ENCODE results near the gene HERC2. TPM values are rescaled to one million over a fixed set of nuclear protein-coding genes. Genes with fewer than 3 reads are reported as not detected.
"Not testable (repeated sequence)": the region's sequence is repeated elsewhere in the genome, so short reads cannot be mapped to it uniquely, and the experiment has no call there.

Gene HERC2
- total and polyA plus RNA-seq, 4 donors, result 14.6 to 45.4 (median 26.6) TPM

GRCh38 chr15:28316958-28317357, 5.0 kb downstream of the HERC2 start:
- H3K27ac ChIP-seq (ENCODE audit: low read depth in 1 of 2, low read length in 2 of 2); H3K36me3 ChIP-seq (ENCODE audit: control insufficient read depth in 4 of 4, insufficient read depth in 3 of 4, low read depth in 1 of 4, low read length in 3 of 4); H3K27me3 ChIP-seq (ENCODE audit: control insufficient read depth in 4 of 4, insufficient read depth in 4 of 4, low read length in 3 of 4); DNase-seq (ENCODE audit: low spot score); H3K9ac ChIP-seq (ENCODE audit: low read depth in 1 of 2, low read length in 2 of 2); H3K9me3 ChIP-seq (ENCODE audit: control insufficient read depth in 4 of 4, low read length in 3 of 4); H3K4me1 ChIP-seq (ENCODE audit: control insufficient read depth in 4 of 4, insufficient read depth in 4 of 4, low read length in 3 of 4); H3K4me3 ChIP-seq (ENCODE audit: low read depth in 1 of 3, low read length in 3 of 3): not testable (repeated sequence)
- 97% methylated on average over 7 of the region's 7 CpGs for WGBS

GRCh38 chr15:28310454-28310853, 11.5 kb downstream of the HERC2 start:
- H3K9ac ChIP-seq (ENCODE audit: low read depth in 1 of 2, low read length in 2 of 2); H3K27me3 ChIP-seq (ENCODE audit: control insufficient read depth in 4 of 4, insufficient read depth in 4 of 4, low read length in 3 of 4); H3K4me1 ChIP-seq (ENCODE audit: control insufficient read depth in 4 of 4, insufficient read depth in 4 of 4, low read length in 3 of 4); H3K36me3 ChIP-seq (ENCODE audit: control insufficient read depth in 4 of 4, insufficient read depth in 3 of 4, low read depth in 1 of 4, low read length in 3 of 4); H3K9me3 ChIP-seq (ENCODE audit: control insufficient read depth in 4 of 4, low read length in 3 of 4); H3K27ac ChIP-seq (ENCODE audit: low read depth in 1 of 2, low read length in 2 of 2); H3K4me3 ChIP-seq (ENCODE audit: low read depth in 1 of 3, low read length in 3 of 3); DNase-seq (ENCODE audit: low spot score): not testable (repeated sequence)
- WGBS, result 87% methylated on average over 9 of the region's 11 CpGs

- WGBS, result 97% methylated on average over 5 of the region's 5 CpGs
- H3K36me3 ChIP-seq (ENCODE audit: control insufficient read depth in 4 of 4, insufficient read depth in 3 of 4, low read depth in 1 of 4, low read length in 3 of 4); H3K9ac ChIP-seq (ENCODE audit: low read depth in 1 of 2, low read length in 2 of 2); DNase-seq (ENCODE audit: low spot score); H3K9me3 ChIP-seq (ENCODE audit: control insufficient read depth in 4 of 4, low read length in 3 of 4); H3K27me3 ChIP-seq (ENCODE audit: control insufficient read depth in 4 of 4, insufficient read depth in 4 of 4, low read length in 3 of 4); H3K27ac ChIP-seq (ENCODE audit: low read depth in 1 of 2, low read length in 2 of 2); H3K4me3 ChIP-seq (ENCODE audit: low read depth in 1 of 3, low read length in 3 of 3); H3K4me1 ChIP-seq (ENCODE audit: control insufficient read depth in 4 of 4, insufficient read depth in 4 of 4, low read length in 3 of 4): not testable (repeated sequence)
Measured at GRCh38 chr15:28308718-28309117, 13.3 kb downstream of the HERC2 start.

- not testable (repeated sequence) for H3K4me1 ChIP-seq (ENCODE audit: control insufficient read depth in 4 of 4, insufficient read depth in 4 of 4, low read length in 3 of 4); H3K27ac ChIP-seq (ENCODE audit: low read depth in 1 of 2, low read length in 2 of 2); H3K27me3 ChIP-seq (ENCODE audit: control insufficient read depth in 4 of 4, insufficient read depth in 4 of 4, low read length in 3 of 4); H3K36me3 ChIP-seq (ENCODE audit: control insufficient read depth in 4 of 4, insufficient read depth in 3 of 4, low read depth in 1 of 4, low read length in 3 of 4); H3K4me3 ChIP-seq (ENCODE audit: low read depth in 1 of 3, low read length in 3 of 3); H3K9me3 ChIP-seq (ENCODE audit: control insufficient read depth in 4 of 4, low read length in 3 of 4); H3K9ac ChIP-seq (ENCODE audit: low read depth in 1 of 2, low read length in 2 of 2); DNase-seq (ENCODE audit: low spot score)
- WGBS, result 96% methylated on average over 2 of the region's 2 CpGs
Measured at GRCh38 chr15:28305700-28306099, 16.3 kb downstream of the HERC2 start.

GRCh38 chr15:28297434-28297833, 24.5 kb downstream of the HERC2 start:
- WGBS, result 96% methylated on average over 3 of the region's 3 CpGs
- not testable (repeated sequence) for H3K4me1 ChIP-seq (ENCODE audit: control insufficient read depth in 4 of 4, insufficient read depth in 4 of 4, low read length in 3 of 4); H3K27ac ChIP-seq (ENCODE audit: low read depth in 1 of 2, low read length in 2 of 2); DNase-seq (ENCODE audit: low spot score); H3K9me3 ChIP-seq (ENCODE audit: control insufficient read depth in 4 of 4, low read length in 3 of 4); H3K9ac ChIP-seq (ENCODE audit: low read depth in 1 of 2, low read length in 2 of 2); H3K4me3 ChIP-seq (ENCODE audit: low read depth in 1 of 3, low read length in 3 of 3); H3K27me3 ChIP-seq (ENCODE audit: control insufficient read depth in 4 of 4, insufficient read depth in 4 of 4, low read length in 3 of 4); H3K36me3 ChIP-seq (ENCODE audit: control insufficient read depth in 4 of 4, insufficient read depth in 3 of 4, low read depth in 1 of 4, low read length in 3 of 4)

GRCh38 chr15:28296814-28297213, 25.2 kb downstream of the HERC2 start:
- 92% methylated on average over 4 of the region's 4 CpGs for WGBS
- H3K27ac ChIP-seq (ENCODE audit: low read depth in 1 of 2, low read length in 2 of 2); H3K27me3 ChIP-seq (ENCODE audit: control insufficient read depth in 4 of 4, insufficient read depth in 4 of 4, low read length in 3 of 4); H3K36me3 ChIP-seq (ENCODE audit: control insufficient read depth in 4 of 4, insufficient read depth in 3 of 4, low read depth in 1 of 4, low read length in 3 of 4); DNase-seq (ENCODE audit: low spot score); H3K9ac ChIP-seq (ENCODE audit: low read depth in 1 of 2, low read length in 2 of 2); H3K4me3 ChIP-seq (ENCODE audit: low read depth in 1 of 3, low read length in 3 of 3); H3K4me1 ChIP-seq (ENCODE audit: control insufficient read depth in 4 of 4, insufficient read depth in 4 of 4, low read length in 3 of 4); H3K9me3 ChIP-seq (ENCODE audit: control insufficient read depth in 4 of 4, low read length in 3 of 4): not testable (repeated sequence)

GRCh38 chr15:28295009-28295563, 26.9 kb downstream of the HERC2 start:
- not testable (repeated sequence) for H3K36me3 ChIP-seq (ENCODE audit: control insufficient read depth in 4 of 4, insufficient read depth in 3 of 4, low read depth in 1 of 4, low read length in 3 of 4); H3K4me1 ChIP-seq (ENCODE audit: control insufficient read depth in 4 of 4, insufficient read depth in 4 of 4, low read length in 3 of 4); DNase-seq (ENCODE audit: low spot score); H3K4me3 ChIP-seq (ENCODE audit: low read depth in 1 of 3, low read length in 3 of 3); H3K27me3 ChIP-seq (ENCODE audit: control insufficient read depth in 4 of 4, insufficient read depth in 4 of 4, low read length in 3 of 4); H3K9me3 ChIP-seq (ENCODE audit: control insufficient read depth in 4 of 4, low read length in 3 of 4); H3K27ac ChIP-seq (ENCODE audit: low read depth in 1 of 2, low read length in 2 of 2); H3K9ac ChIP-seq (ENCODE audit: low read depth in 1 of 2, low read length in 2 of 2)
- 84% methylated on average over 3 of the region's 3 CpGs for WGBS

- 84% methylated on average over 9 of the region's 10 CpGs for WGBS
- not testable (repeated sequence) for H3K36me3 ChIP-seq (ENCODE audit: control insufficient read depth in 4 of 4, insufficient read depth in 3 of 4, low read depth in 1 of 4, low read length in 3 of 4); H3K27ac ChIP-seq (ENCODE audit: low read depth in 1 of 2, low read length in 2 of 2); H3K9me3 ChIP-seq (ENCODE audit: control insufficient read depth in 4 of 4, low read length in 3 of 4); H3K27me3 ChIP-seq (ENCODE audit: control insufficient read depth in 4 of 4, insufficient read depth in 4 of 4, low read length in 3 of 4); H3K4me1 ChIP-seq (ENCODE audit: control insufficient read depth in 4 of 4, insufficient read depth in 4 of 4, low read length in 3 of 4); H3K4me3 ChIP-seq (ENCODE audit: low read depth in 1 of 3, low read length in 3 of 3); H3K9ac ChIP-seq (ENCODE audit: low read depth in 1 of 2, low read length in 2 of 2); DNase-seq (ENCODE audit: low spot score)
Measured at GRCh38 chr15:28294560-28294959, 27.4 kb downstream of the HERC2 start.
